OCI-LY7 (cell line): ENCODE data around the gene MALRD1. TPM values are rescaled to one million over a fixed set of nuclear protein-coding genes. Genes with fewer than 3 reads are reported as not detected.

Experiments used
- BruUV-seq: library from RNA; stranded (reverse); fragments of 400-500 nt; replicated peaks from 2 replicates; lab custom pipeline; 2021; lab: Mats Ljungman, UMichigan
- CTCF ChIA-PET: fragments of 300-600 bp; sonication (Branson Sonifier 250); formaldehyde crosslinking; loops from one replicate; lab custom pipeline; 2022; ENCODE audit warnings: antibody characterized with exemption; ENCODE audit not compliant: unreplicated experiment; lab: Charles Lee
- POLR2A ChIA-PET: fragments of 300-600 bp; sonication (Branson Sonifier 250); formaldehyde crosslinking; loops from one replicate; lab custom pipeline; 2022; ENCODE audit warnings: antibody characterized with exemption; lab: Charles Lee
- DNase-seq: peaks from one replicate; pipeline ENCODE4 v3.0.0-alpha.2; 2015; ENCODE audit warnings: low spot score
- H2AFZ ChIP-seq: fragments of 200-600 bp; sonication (generic), shearing (Covaris generic); 2 replicates; pipeline ENCODE4 v1.6.1; 2014; ENCODE audit warnings: mild to moderate bottlenecking, antibody characterized with exemption, low read length, moderate library complexity
- H3K27ac ChIP-seq: fragments of 200-600 bp; sonication (generic); 2 replicates; pipeline ENCODE4 v1.5.1; 2014; ENCODE audit warnings: mixed run types, low read depth, mild to moderate bottlenecking, moderate library complexity, low read length, inconsistent platforms; ENCODE audit not compliant: poor library complexity, severe bottlenecking
- H3K36me3 ChIP-seq: fragments of 200-600 bp; sonication (generic); 2 replicates; pipeline ENCODE4 v1.6.1; 2014; ENCODE audit warnings: mild to moderate bottlenecking, antibody characterized with exemption, low read length, moderate library complexity, mixed read lengths; ENCODE audit not compliant: insufficient read depth
- H3K4me1 ChIP-seq: fragments of 200-600 bp; sonication (generic); 2 replicates; pipeline ENCODE4 v1.5.1; 2014; ENCODE audit warnings: mild to moderate bottlenecking, low read length; ENCODE audit not compliant: insufficient read depth, poor library complexity, severe bottlenecking
- H3K4me2 ChIP-seq: fragments of 200-600 bp; sonication (generic); 2 replicates; pipeline ENCODE4 v1.6.1; 2014; ENCODE audit warnings: mild to moderate bottlenecking, low read length
- H3K4me3 ChIP-seq: fragments of 200-600 bp; sonication (generic); 2 replicates; pipeline ENCODE4 v1.5.1; 2014; ENCODE audit warnings: mild to moderate bottlenecking, low read depth, low read length; ENCODE audit not compliant: poor library complexity, severe bottlenecking
- H3K79me2 ChIP-seq: fragments of 200-600 bp; sonication (generic); 2 replicates; pipeline ENCODE4 v1.6.1; 2016; ENCODE audit warnings: low read depth, mild to moderate bottlenecking, low read length, moderate library complexity, mixed read lengths; ENCODE audit not compliant: insufficient read depth
- H3K9me2 ChIP-seq: fragments of 200-600 bp; sonication (generic); 2 replicates; pipeline ENCODE4 v1.6.1; 2016; ENCODE audit warnings: mild to moderate bottlenecking, low read length, mixed read lengths; ENCODE audit not compliant: insufficient read depth
- H3K9me3 ChIP-seq: fragments of 200-600 bp; sonication (generic); 2 replicates; pipeline ENCODE4 v1.6.1; 2014; ENCODE audit warnings: mild to moderate bottlenecking, mixed run types, low read length, mixed read lengths
- H4K20me1 ChIP-seq: fragments of 200-600 bp; sonication (generic); 2 replicates; pipeline ENCODE4 v1.6.1; 2014; ENCODE audit warnings: mild to moderate bottlenecking, antibody characterized with exemption, low read length, moderate library complexity, mixed read lengths; ENCODE audit not compliant: insufficient read depth
- EZH2phosphoT487 ChIP-seq: fragments of 200-600 bp; sonication (generic); IDR thresholded peaks from 2 replicates; pipeline ENCODE4 v1.6.1; 2018; ENCODE audit warnings: low read depth, borderline replicate concordance, mild to moderate bottlenecking, mixed run types, antibody characterized with exemption, low read length, moderate library complexity, mixed read lengths
- intact Hi-C: fragments of 100-400 bp; cut with micrococcal nuclease; formaldehyde crosslinking; loops from one replicate; pipeline ENCODE4 v1.10.0; 2022; ENCODE audit not compliant: unreplicated experiment
- total RNA-seq, 2 experiments: library from RNA; depleted of rRNA in 1 of 2; stranded (reverse); fragments of >200 nt in 1 of 2; shearing (Covaris generic) in 1 of 2; gene quantifications; 2 replicates each; pipeline ENCODE4 v1.2.3, GENCODE V29; 2014 to 2022
- TF ChIP-seq, protein P1 (sequence below): fragments of 200-600 bp; sonication (generic); conservative IDR thresholded peaks from 2 replicates; pipeline ENCODE4 v1.5.1; 2014; ENCODE audit warnings: mild to moderate bottlenecking, antibody characterized with exemption, low read length, moderate library complexity, mixed read lengths

Gene MALRD1
- total RNA-seq, 2 experiments from 2014 or later = not detected

DNA sequence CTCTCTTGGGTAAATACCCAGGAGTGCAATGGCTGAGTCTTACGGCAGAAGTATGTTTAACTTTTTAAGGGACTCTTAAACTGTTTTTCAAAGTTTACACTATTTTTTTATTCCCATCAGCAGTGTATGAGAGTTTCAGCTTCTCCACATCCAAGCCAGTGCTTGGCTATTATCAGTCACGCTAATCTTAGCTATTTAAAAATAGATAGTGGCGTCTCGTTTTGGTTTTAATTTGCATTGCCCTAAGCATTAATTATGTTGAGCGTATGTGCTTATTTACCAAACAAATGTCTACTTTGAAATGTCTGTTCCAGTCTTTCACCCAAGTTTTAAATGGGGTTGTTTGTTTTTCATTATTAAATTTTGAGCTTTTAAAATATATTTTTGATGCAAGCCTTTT is 164.0 kb downstream of the MALRD1 start:
- no peak overlapping the region for H3K27ac ChIP-seq
- H4K20me1 ChIP-seq = no peaks in the 10 kb centered on the region
- POLR2A ChIA-PET = interaction anchor here (0.6 kb wide), 2 partner anchors 713 to 848 kb away, joined by 3 read pairs; no protein-coding TSS in a partner anchor
- H3K4me2 ChIP-seq = no peak overlapping the region
- no TSS peak for BruUV-seq
- no peaks in the 10 kb centered on the region for H3K9me3 ChIP-seq
- no peaks in the 10 kb centered on the region for H3K9me2 ChIP-seq
- no peaks in the 10 kb centered on the region for H3K4me1 ChIP-seq
- H3K36me3 ChIP-seq = no peaks in the 10 kb centered on the region
- intact Hi-C loops = no loop called here
- no peak overlapping the region for H3K4me3 ChIP-seq
- CTCF ChIA-PET = no interaction called here
- no peaks in the 10 kb centered on the region for H3K79me2 ChIP-seq
- no peak overlapping the region for H2AFZ ChIP-seq
- no peak for DNase-seq
- TF ChIP-seq, protein P1, sequence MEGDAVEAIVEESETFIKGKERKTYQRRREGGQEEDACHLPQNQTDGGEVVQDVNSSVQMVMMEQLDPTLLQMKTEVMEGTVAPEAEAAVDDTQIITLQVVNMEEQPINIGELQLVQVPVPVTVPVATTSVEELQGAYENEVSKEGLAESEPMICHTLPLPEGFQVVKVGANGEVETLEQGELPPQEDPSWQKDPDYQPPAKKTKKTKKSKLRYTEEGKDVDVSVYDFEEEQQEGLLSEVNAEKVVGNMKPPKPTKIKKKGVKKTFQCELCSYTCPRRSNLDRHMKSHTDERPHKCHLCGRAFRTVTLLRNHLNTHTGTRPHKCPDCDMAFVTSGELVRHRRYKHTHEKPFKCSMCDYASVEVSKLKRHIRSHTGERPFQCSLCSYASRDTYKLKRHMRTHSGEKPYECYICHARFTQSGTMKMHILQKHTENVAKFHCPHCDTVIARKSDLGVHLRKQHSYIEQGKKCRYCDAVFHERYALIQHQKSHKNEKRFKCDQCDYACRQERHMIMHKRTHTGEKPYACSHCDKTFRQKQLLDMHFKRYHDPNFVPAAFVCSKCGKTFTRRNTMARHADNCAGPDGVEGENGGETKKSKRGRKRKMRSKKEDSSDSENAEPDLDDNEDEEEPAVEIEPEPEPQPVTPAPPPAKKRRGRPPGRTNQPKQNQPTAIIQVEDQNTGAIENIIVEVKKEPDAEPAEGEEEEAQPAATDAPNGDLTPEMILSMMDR = no peak
- TF ChIP-seq EZH2phosphoT487 = no peak

- CTCF ChIA-PET = no interaction called here
- POLR2A ChIA-PET = no interaction called here
- H3K9me3 ChIP-seq = no peaks in the 10 kb centered on the region
- H3K4me2 ChIP-seq = no peak overlapping the region
- H3K9me2 ChIP-seq = no peaks in the 10 kb centered on the region
- no peak overlapping the region for H2AFZ ChIP-seq
- no peak for DNase-seq
- no peak for TF ChIP-seq EZH2phosphoT487
- TF ChIP-seq, protein P1 = no peak
- no peak overlapping the region for H3K4me3 ChIP-seq
- H3K4me1 ChIP-seq = no peaks in the 10 kb centered on the region
- H3K36me3 ChIP-seq = no peaks in the 10 kb centered on the region
- no peaks in the 10 kb centered on the region for H4K20me1 ChIP-seq
- BruUV-seq = no TSS peak
- H3K27ac ChIP-seq = no peak overlapping the region
- intact Hi-C loops = no loop called here
- H3K79me2 ChIP-seq = no peaks in the 10 kb centered on the region
Observed at GRCh38 chr10:19221216-19221615, 172.6 kb downstream of the MALRD1 start.

DNA sequence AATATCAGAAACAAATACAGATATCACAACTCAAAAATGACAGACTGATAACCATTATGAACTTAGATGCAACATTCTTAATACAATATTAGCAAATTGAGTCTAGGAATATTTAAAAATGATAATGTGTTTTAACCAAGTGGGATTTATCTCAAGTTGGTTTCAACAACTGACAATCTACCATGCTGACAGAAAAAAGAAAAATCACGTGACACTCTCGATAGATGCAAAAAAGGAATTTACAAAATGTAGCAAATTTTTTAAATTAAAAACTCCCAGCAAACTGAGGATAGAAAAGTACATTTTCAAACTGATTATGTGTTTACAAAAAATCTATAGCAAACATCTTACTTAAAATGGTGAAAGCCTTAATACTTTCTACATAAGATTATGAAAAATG is 177.4 kb downstream of the MALRD1 start:
- H3K27ac ChIP-seq = no peak overlapping the region
- no peak overlapping the region for H3K4me3 ChIP-seq
- no peak overlapping the region for H3K4me2 ChIP-seq
- H2AFZ ChIP-seq = no peak overlapping the region
- DNase-seq = no peak
- no peaks in the 10 kb centered on the region for H3K79me2 ChIP-seq
- TF ChIP-seq, protein P1 = no peak
- TF ChIP-seq EZH2phosphoT487 = no peak
- no peaks in the 10 kb centered on the region for H4K20me1 ChIP-seq
- POLR2A ChIA-PET = no interaction called here
- H3K4me1 ChIP-seq = no peaks in the 10 kb centered on the region
- H3K9me3 ChIP-seq = no peaks in the 10 kb centered on the region
- no peaks in the 10 kb centered on the region for H3K36me3 ChIP-seq
- BruUV-seq = no TSS peak
- H3K9me2 ChIP-seq = no peaks in the 10 kb centered on the region
- intact Hi-C loops = no loop called here
- CTCF ChIA-PET = no interaction called here
